Stimulated activated CD4-positive, alpha-beta T cell treated with anti-CD3 and anti-CD28 coated beads, Interleukin-1b, Interleukin-23, amount 100 ng/mL, for 24 hours (primary cell): Measurements from ENCODE around the gene ZNF773.

Source experiments
- DNase-seq, 4 experiments: peaks; one replicate each; pipeline ENCODE4 v3.0.0-alpha.2; 2020; ENCODE audit warnings: low read depth in 4 of 4, low spot score in 1 of 4

ZNF773 gene

GRCh38 chr19:57557659-57558058 lies 57.9 kb downstream of the ZNF773 start:
- DNase-seq = no peak
